H1 (cell line): ENCODE measurements around the gene MRPL22. TPM values are rescaled to one million over a fixed set of nuclear protein-coding genes. Genes with fewer than 3 reads are reported as not detected.

Experiments
- CTCF ChIA-PET: fragments of 300-600 bp; sonication (Branson Sonifier 250); formaldehyde crosslinking; loops from one replicate; lab custom pipeline; 2021; ENCODE audit not compliant: partially characterized antibody; lab: Charles Lee
- POLR2A ChIA-PET: fragments of 300-600 bp; sonication (Branson Sonifier 250); formaldehyde crosslinking; loops from one replicate; lab custom pipeline; 2021; ENCODE audit warnings: inconsistent platforms; ENCODE audit not compliant: partially characterized antibody; lab: Charles Lee
- DNase-seq, 2 experiments: peaks; one replicate each; pipeline versions ENCODE4 v3.0.0 to v3.0.0-alpha.2; 2010 to 2022; ENCODE audit warnings: low spot score in 2 of 2, low read depth in 1 of 2, mixed read lengths in 1 of 2
- FAIRE-seq: peaks from 2 replicates; lab custom pipeline; 2011; peaks lifted over from hg19 to GRCh38; lab: Jason Lieb, UNC
- H2AFZ ChIP-seq: 2 replicates; pipeline ENCODE4 v1.8.1; 2012; ENCODE audit warnings: low read length, inconsistent platforms
- H2AK5ac ChIP-seq: 2 replicates; pipeline ENCODE4 v1.6.1; 2013; ENCODE audit warnings: low read depth, low read length
- H2BK120ac ChIP-seq: replicated peaks from 2 replicates; pipeline ENCODE3; 2013; ENCODE audit warnings: low read depth, low read length, inconsistent platforms
- H2BK12ac ChIP-seq: 2 replicates; pipeline ENCODE4 v1.6.1; 2013; ENCODE audit warnings: low read depth, low read length
- H2BK15ac ChIP-seq: 2 replicates; pipeline ENCODE4 v1.6.1; 2013; ENCODE audit warnings: low read length
- H2BK20ac ChIP-seq: 2 replicates; pipeline ENCODE4 v1.6.1; 2013; ENCODE audit warnings: low read length
- H2BK5ac ChIP-seq: 2 replicates; pipeline ENCODE4 v1.6.1; 2013; ENCODE audit warnings: low read depth, low read length
- H3K14ac ChIP-seq: 2 replicates; pipeline ENCODE4 v1.6.1; 2013; ENCODE audit warnings: inconsistent platforms; ENCODE audit not compliant: insufficient read length
- H3K18ac ChIP-seq: 2 replicates; pipeline ENCODE4 v1.6.1; 2013; ENCODE audit warnings: low read length; ENCODE audit errors: extremely low read depth
- H3K23ac ChIP-seq: 2 replicates; pipeline ENCODE4 v1.6.1; 2013; ENCODE audit warnings: inconsistent platforms; ENCODE audit not compliant: insufficient read length
- H3K23me2 ChIP-seq: 2 replicates; pipeline ENCODE4 v1.6.1; 2013; ENCODE audit warnings: low read depth, low read length
- H3K27ac ChIP-seq: 2 replicates; pipeline ENCODE4 v1.6.1; 2011; ENCODE audit warnings: low read depth, low read length, inconsistent platforms
- H3K27me3 ChIP-seq, 4 experiments: replicated peaks in 1 of 4; 1 replicate in 1 of 4; 2 replicates in 3 of 4; pipeline versions ENCODE4 v1.6.1 to v1.8.1; 2011 to 2013; ENCODE audit warnings: low read length in 3 of 4, mild to moderate bottlenecking in 3 of 4, inconsistent platforms in 2 of 4, mixed read lengths in 2 of 4, moderate library complexity in 1 of 4; ENCODE audit not compliant: control insufficient read depth in 3 of 4, insufficient read depth in 3 of 4; ENCODE audit errors: extremely low read depth in 1 of 4
- H3K36me3 ChIP-seq, 4 experiments: 2 replicates each; pipeline versions ENCODE4 v1.6.1 to v1.8.1; 2011 to 2013; ENCODE audit warnings: mild to moderate bottlenecking in 4 of 4, low read length in 3 of 4, moderate library complexity in 2 of 4, control low read depth in 1 of 4, inconsistent platforms in 1 of 4; ENCODE audit not compliant: insufficient read depth in 4 of 4, control insufficient read depth in 2 of 4
- H3K4ac ChIP-seq: replicated peaks from 2 replicates; pipeline ENCODE3; 2013; ENCODE audit warnings: low read length, low read depth, mixed read lengths, inconsistent platforms; ENCODE audit not compliant: insufficient read length
- H3K4me1 ChIP-seq, 4 experiments: replicated peaks in 1 of 4; 1 replicate in 1 of 4; 2 replicates in 3 of 4; pipeline versions ENCODE4 v1.6.1 to v1.8.1; 2011 to 2013; ENCODE audit warnings: low read length in 3 of 4, inconsistent platforms in 2 of 4, mixed read lengths in 1 of 4; ENCODE audit not compliant: insufficient read depth in 4 of 4, control insufficient read depth in 3 of 4
- H3K4me2 ChIP-seq, 2 experiments: 2 replicates each; pipeline versions ENCODE4 v1.6.1 to v1.8.1; 2011 to 2013; ENCODE audit warnings: low read depth in 2 of 2, low read length in 2 of 2, control low read depth in 1 of 2, inconsistent platforms in 1 of 2, mild to moderate bottlenecking in 1 of 2; ENCODE audit not compliant: insufficient read depth in 1 of 2
- H3K4me3 ChIP-seq, 4 experiments: fragments of 200-600, 300-600 bp in 1 of 4; sonication (generic), shearing (Covaris generic), sonication (Bioruptor Twin) in 1 of 4; 2 replicates each; pipeline versions ENCODE4 v1.5.1 to v1.8.1; 2011 to 2016; ENCODE audit warnings: low read length in 4 of 4, low read depth in 3 of 4, control low read depth in 2 of 4, inconsistent platforms in 2 of 4, mild to moderate bottlenecking in 2 of 4, mixed read lengths in 1 of 4, moderate library complexity in 1 of 4; ENCODE audit not compliant: insufficient read depth in 2 of 4; ENCODE audit errors: extremely low read depth in 1 of 4
- H3K56ac ChIP-seq: replicated peaks from 2 replicates; pipeline ENCODE3; 2013; ENCODE audit warnings: low read depth, mild to moderate bottlenecking, mixed read lengths, low read length, inconsistent platforms; ENCODE audit not compliant: insufficient read length
- H3K79me1 ChIP-seq: 2 replicates; pipeline ENCODE4 v1.6.1; 2013; ENCODE audit warnings: low read depth, low read length, control low read depth
- H3K79me2 ChIP-seq, 2 experiments: 2 replicates each; pipeline versions ENCODE4 v1.6.1 to v1.8.1; 2012 to 2013; ENCODE audit warnings: low read length in 2 of 2, mild to moderate bottlenecking in 2 of 2, inconsistent platforms in 1 of 2; ENCODE audit not compliant: insufficient read depth in 2 of 2, control insufficient read depth in 1 of 2
- H3K9ac ChIP-seq, 4 experiments: replicated peaks in 1 of 4; 1 replicate in 1 of 4; 2 replicates in 3 of 4; pipeline versions ENCODE4 v1.6.1 to v1.8.1; 2011 to 2013; ENCODE audit warnings: low read depth in 3 of 4, low read length in 3 of 4, control low read depth in 2 of 4, mild to moderate bottlenecking in 2 of 4, moderate library complexity in 2 of 4, inconsistent platforms in 1 of 4; ENCODE audit errors: extremely low read depth in 1 of 4
- H3K9me3 ChIP-seq, 2 experiments: 2 replicates each; pipeline versions ENCODE4 v1.6.1 to v1.8.1; 2012 to 2013; ENCODE audit warnings: mild to moderate bottlenecking in 2 of 2, moderate library complexity in 2 of 2, control low read depth in 1 of 2, inconsistent platforms in 1 of 2, low read depth in 1 of 2, low read length in 1 of 2, mixed read lengths in 1 of 2; ENCODE audit not compliant: insufficient read depth in 2 of 2
- H4K20me1 ChIP-seq, 2 experiments: replicated peaks in 1 of 2; 2 replicates each; pipeline versions ENCODE3 to v1.8.1; 2011 to 2013; ENCODE audit warnings: inconsistent platforms in 2 of 2, low read length in 2 of 2, mild to moderate bottlenecking in 1 of 2; ENCODE audit not compliant: insufficient read depth in 2 of 2, control insufficient read depth in 1 of 2
- H4K5ac ChIP-seq: 2 replicates; pipeline ENCODE4 v1.6.1; 2013; ENCODE audit warnings: low read length, low read depth, mixed read lengths, inconsistent platforms; ENCODE audit not compliant: insufficient read length
- H4K8ac ChIP-seq: 2 replicates; pipeline ENCODE4 v1.8.0; 2013; ENCODE audit warnings: mild to moderate bottlenecking, moderate library complexity, low read length, inconsistent platforms; ENCODE audit not compliant: insufficient read depth; ENCODE audit errors: extremely low read depth
- H4K91ac ChIP-seq: replicated peaks from 2 replicates; pipeline ENCODE3; 2013; ENCODE audit warnings: low read length, mixed read lengths, inconsistent platforms; ENCODE audit not compliant: insufficient read length
- ATF2 ChIP-seq: IDR thresholded peaks from 2 replicates; pipeline ENCODE4 v1.6.1; 2012; ENCODE audit warnings: low read length, inconsistent platforms
- BACH1 ChIP-seq: IDR thresholded peaks from 2 replicates; pipeline ENCODE4 v1.6.1; 2012; ENCODE audit warnings: low read length, improper control_type of control experiment
- BCL11A ChIP-seq, 2 experiments: IDR thresholded peaks; one replicate each; pipeline ENCODE4 v1.6.1; 2011; ENCODE audit warnings: low read depth in 2 of 2, low read length in 2 of 2, mild to moderate bottlenecking in 2 of 2
- CEBPB ChIP-seq: IDR thresholded peaks from 2 replicates; pipeline ENCODE4 v1.6.1; 2012; ENCODE audit warnings: low read depth, low read length
- EGR1 ChIP-seq: IDR thresholded peaks from 2 replicates; pipeline ENCODE4 v1.6.1; 2011; ENCODE audit warnings: low read depth, low read length, borderline replicate concordance
- EP300 ChIP-seq, 2 experiments: IDR thresholded peaks; 1 replicate in 1 of 2; 2 replicates in 1 of 2; pipeline ENCODE4 v1.6.1; 2011 to 2012; ENCODE audit warnings: low read depth in 2 of 2, low read length in 2 of 2, mild to moderate bottlenecking in 2 of 2, borderline replicate concordance in 1 of 2, inconsistent platforms in 1 of 2, moderate library complexity in 1 of 2
- JUND ChIP-seq: IDR thresholded peaks from 2 replicates; pipeline ENCODE4 v1.6.1; 2011; ENCODE audit warnings: mild to moderate bottlenecking, improper control_type of control experiment, low read length
- RAD21 ChIP-seq, 2 experiments: IDR thresholded peaks in 1 of 2; conservative IDR thresholded peaks in 1 of 2; 2 replicates each; pipeline ENCODE4 v1.6.1; 2011; ENCODE audit warnings: low read depth in 2 of 2, low read length in 2 of 2, improper control_type of control experiment in 1 of 2, inconsistent platforms in 1 of 2, mild to moderate bottlenecking in 1 of 2, moderate library complexity in 1 of 2
- SP4 ChIP-seq: IDR thresholded peaks from 2 replicates; pipeline ENCODE4 v1.6.1; 2012; ENCODE audit warnings: low read length, inconsistent platforms
- TEAD4 ChIP-seq: IDR thresholded peaks from 2 replicates; pipeline ENCODE4 v1.6.1; 2012; ENCODE audit warnings: low read depth, low read length, inconsistent platforms, mixed read lengths
- WGBS, 2 experiments: shearing (Covaris generic) in 1 of 2; methylation state at CpG; one replicate each; pipeline versions ENCODE4 v1.1.6 to v1.1.7; 2013 to 2015; ENCODE audit warnings: low lambda C conversion rate in 2 of 2, mixed read lengths in 2 of 2, inconsistent platforms in 1 of 2, low coverage in 1 of 2, missing lambda C conversion rate in 1 of 2; ENCODE audit not compliant: insufficient replicate concordance in 2 of 2, insufficient coverage in 1 of 2, insufficient read length in 1 of 2; ENCODE audit errors: extremely low coverage in 1 of 2, missing lambda C conversion rate in 1 of 2; 5-methylcytosine and 5-hydroxymethylcytosine counted together
- polyA plus RNA-seq, 7 experiments: library from polyadenylated mRNA; depleted of rRNA in 3 of 7; stranded (reverse) in 5 of 7; unstranded in 2 of 7; fragments of >200 nt in 5 of 7; fragments of 200-250 nt in 2 of 7; gene quantifications; 1 replicate in 5 of 7; 2 replicates in 1 of 7; 4 replicates in 1 of 7; pipeline versions ENCODE4 v1.2.1 to v1.2.3, GENCODE V29; 2011 to 2013; ENCODE audit warnings: missing spikeins in 2 of 7, mixed read lengths in 2 of 7
- total RNA-seq: library from RNA; stranded (reverse); fragmentation: NEBNext Ultra II Directional; extraction: Animal tissue kit (Norgen Biotek cat#: 25700); gene quantifications from 2 replicates; pipeline ENCODE4 v1.2.1, GENCODE V29; 2021

The MRPL22 gene
- total and polyA plus RNA-seq, 2 of the 8 experiments (the other 6 are each of a cell fraction or from before 2014, with no cell fraction given) = 46.8 to 65.6 TPM

GRCh38 chr5:154923441-154924430, 17.1 kb upstream of the MRPL22 start:
- Histone ChIP-seq H2BK120ac (no peak overlapping the region), H4K5ac (no peak overlapping the region), H4K91ac (no peak overlapping the region), H2BK20ac (no peak overlapping the region), H2BK5ac (no peak overlapping the region), H3K9ac (no peak overlapping the region), H2BK15ac (no peak overlapping the region), H3K23ac (no peak overlapping the region), H2AK5ac (no peak overlapping the region), H2AFZ (no peak overlapping the region), H3K4me2 (no peak overlapping the region), H3K4ac (no peak overlapping the region), H3K4me3 (no peak overlapping the region), H3K27me3 (no peaks in the 10 kb centered on the region), H3K9me3 (no peaks in the 10 kb centered on the region), H3K56ac (no peak overlapping the region), H3K79me2 (no peaks in the 10 kb centered on the region), H3K79me1 (no peaks in the 10 kb centered on the region), H2BK12ac (no peak overlapping the region), H3K4me1 (no peaks in the 10 kb centered on the region), H3K18ac (no peak overlapping the region), H3K36me3 (peaks cover 22 to 78% (median 44%) of the 10 kb centered on the region in 4 experiments), H4K8ac (no peak overlapping the region), H3K23me2 (no peaks in the 10 kb centered on the region), H3K14ac (no peak overlapping the region), H4K20me1 (no peaks in the 10 kb centered on the region), H3K27ac (no peak overlapping the region)
- POLR2A ChIA-PET = no interaction called here
- WGBS, 2 experiments = 96% methylated on average over 7 of the region's 7 CpGs; no CpG with 5 or more reads in 1 of the 2 experiments
- FAIRE-seq (no peak), DNase-seq (no peak)
- CTCF ChIA-PET = interaction anchor here (0.6 to 1.2 kb wide), 2 partner anchors 105 to 196 kb away, joined by 3 to 5 read pairs; no protein-coding TSS in a partner anchor
- TF ChIP-seq EGR1 (no peak), BACH1 (no peak), SP4 (no peak), EP300 (IDR thresholded peaks at IDR 0.05; ENCODE audit: borderline replicate concordance in 1 of 2, low read depth in 2 of 2, low read length in 2 of 2) (no peak), TEAD4 (no peak), BCL11A (IDR thresholded peaks at IDR 0.05; ENCODE audit: low read depth in 2 of 2, low read length in 2 of 2) (no peak), RAD21 (IDR thresholded peaks at IDR 0.05 in 1 of 2, conservative IDR thresholded peaks at IDR 0.05 in 1 of 2; ENCODE audit: low read depth in 2 of 2, low read length in 2 of 2) (no peak), JUND (no peak), CEBPB (no peak), ATF2 (no peak)
